Activated CD4-positive, alpha-beta T cell treated with anti-CD3 and anti-CD28 coated beads for 48 hours (primary cell): ENCODE data around the gene LONRF3.
A peak's percentile ranks its signal among the peaks of the same experiment; 100 is the strongest.

ENCODE experiments used
- DNase-seq: peaks from one replicate; pipeline ENCODE4 v3.0.0-alpha.2; 2020

Gene LONRF3

GRCh38 chrX:118974088-118974907 lies at the start of gene LONRF3:
Gene LONRF3 (plus strand): TSS chrX:118974618. CDS start chrX:118974781, 163 bp downstream.
- DNase-seq = peak; percentile 70

DNA sequence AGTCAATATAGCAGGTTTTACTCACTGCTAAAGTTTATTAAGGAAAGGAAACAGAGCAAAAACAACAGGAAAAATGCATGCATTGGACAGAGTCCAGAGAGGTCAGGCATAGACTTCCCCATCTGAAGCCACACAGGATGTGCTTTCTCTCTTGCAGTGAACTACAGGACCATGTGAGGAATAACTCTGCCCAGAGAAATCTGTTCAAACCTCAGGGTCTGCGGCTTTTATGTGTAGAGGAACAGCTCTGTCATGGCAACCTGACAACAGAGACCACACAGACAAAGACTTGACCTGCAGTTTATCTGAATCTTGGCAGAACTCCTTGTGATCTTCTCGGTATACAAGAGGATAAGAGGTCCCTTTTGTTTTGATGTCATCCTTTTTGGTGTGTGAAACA lies 46.3 kb upstream of the LONRF3 start:
- no peak for DNase-seq

- no peak for DNase-seq
Measured at GRCh38 chrX:118935352-118935751, 39.1 kb upstream of the LONRF3 start.

GRCh38 chrX:118941147-118941546 lies 33.3 kb upstream of the LONRF3 start:
- no peak for DNase-seq

- DNase-seq = no peak
Measured at GRCh38 chrX:118943102-118943501, 31.3 kb upstream of the LONRF3 start.

DNA sequence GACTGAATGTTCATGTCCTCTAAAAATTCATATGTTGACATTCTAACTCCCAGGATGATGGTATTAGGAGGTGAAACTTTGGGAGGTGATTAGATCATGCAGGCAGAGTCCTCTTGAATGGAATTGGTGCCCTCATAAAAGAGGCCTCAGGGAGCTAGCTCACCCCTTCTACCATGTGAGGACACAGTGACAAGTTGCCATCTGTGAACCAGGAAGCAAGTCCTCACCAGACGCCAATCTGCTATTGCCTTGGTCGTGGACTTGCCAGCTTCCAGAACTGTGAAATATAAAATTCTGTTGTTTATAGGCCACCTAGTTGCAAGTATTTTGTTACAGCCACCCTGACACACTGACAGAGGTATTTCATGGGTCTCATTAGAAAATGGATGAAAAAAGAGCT lies 28.5 kb upstream of the LONRF3 start:
- DNase-seq = no peak

DNA sequence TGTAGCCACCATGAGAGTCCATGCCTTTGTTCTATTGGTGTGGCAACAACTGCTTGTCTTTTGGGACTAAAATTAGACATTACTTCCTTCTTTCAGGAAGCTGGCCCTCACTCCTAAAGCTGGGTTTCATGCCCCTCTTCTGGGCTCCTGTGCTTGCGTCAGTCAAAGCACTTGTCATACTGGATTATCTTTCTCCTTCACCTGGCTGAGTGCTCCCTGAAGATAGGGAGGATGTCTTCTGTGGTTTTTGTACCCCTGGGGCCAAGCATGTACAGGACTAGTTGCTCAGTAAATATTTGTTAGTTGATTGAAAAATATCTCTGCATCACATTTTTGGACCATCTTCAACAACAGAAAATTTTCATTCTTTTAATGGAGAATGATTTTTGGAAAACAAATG lies 26.1 kb upstream of the LONRF3 start:
- no peak for DNase-seq

DNA sequence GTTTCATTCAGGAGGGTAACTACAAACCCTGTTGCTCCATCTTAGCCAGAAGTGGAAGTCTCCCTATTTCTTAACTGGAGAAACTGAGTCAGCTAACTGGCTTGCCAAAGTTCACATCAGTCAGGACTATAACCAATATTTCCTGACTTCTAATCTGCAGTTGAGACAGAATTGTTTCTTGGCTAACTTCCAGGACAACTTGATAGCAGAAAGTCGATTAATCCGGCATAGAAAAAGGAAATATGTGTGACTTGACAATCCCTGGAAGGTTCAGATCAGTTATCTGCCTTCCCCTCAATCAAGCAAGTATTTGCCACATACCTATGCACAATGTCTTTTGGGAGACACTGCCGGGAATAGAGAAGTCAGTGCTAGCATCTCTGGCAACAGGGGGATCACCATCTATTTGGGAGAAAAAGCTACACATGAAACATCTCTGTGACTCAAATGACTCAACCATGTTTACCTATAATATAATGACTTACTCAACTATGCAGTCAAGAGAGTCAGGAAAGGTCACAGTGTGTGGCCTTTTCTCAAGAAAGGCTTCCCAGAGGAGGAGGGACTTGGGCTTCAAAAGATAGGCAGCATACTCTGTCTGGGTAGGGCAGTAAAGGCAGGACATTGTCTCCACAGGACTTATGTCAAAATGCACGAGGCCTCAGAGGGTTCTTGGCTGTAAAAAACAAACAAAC lies 12.4 kb upstream of the LONRF3 start:
- no peak for DNase-seq

- no peak for DNase-seq
Measured at GRCh38 chrX:118963159-118963558, 11.3 kb upstream of the LONRF3 start.

DNA sequence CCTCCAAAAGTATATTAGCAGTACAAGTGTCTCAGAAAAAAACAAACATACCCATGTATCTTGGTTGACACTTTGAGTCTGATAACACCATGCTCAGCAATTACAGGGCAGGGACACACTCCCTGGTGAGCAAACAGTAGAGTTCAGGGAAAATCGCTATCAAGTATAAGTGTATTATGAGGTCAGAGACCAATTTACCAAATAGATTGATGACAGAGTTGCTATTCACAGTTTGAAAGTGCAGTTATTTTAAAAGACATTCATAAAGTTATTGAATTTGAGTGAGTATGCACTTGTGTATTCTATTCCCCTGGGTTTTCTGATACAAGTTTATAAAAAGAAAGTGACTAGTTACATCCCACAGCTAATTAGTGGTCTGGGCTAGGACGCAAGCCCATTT lies 10.2 kb upstream of the LONRF3 start:
- DNase-seq = no peak

DNA sequence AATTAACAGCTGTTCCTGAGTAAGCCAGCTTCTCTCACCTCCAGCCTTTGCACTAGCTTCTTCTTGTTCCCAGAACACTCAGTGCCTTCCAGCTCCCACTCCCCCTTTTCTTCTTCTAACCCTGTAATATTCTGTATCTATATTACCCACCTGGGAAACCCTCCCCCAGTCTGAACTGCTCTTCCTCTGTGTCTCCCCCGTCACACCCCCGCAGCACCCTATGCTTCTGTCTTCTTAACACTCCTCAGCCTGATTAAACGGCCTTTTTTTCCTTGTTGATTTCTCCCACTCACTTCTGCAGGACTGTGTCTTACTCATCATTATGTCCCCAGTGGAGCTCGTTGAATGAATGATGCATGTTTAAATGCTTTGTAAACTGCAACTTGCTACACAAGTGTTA lies 9.0 kb upstream of the LONRF3 start:
- DNase-seq = no peak

GRCh38 chrX:118968031-118968430 lies 6.4 kb upstream of the LONRF3 start:
- no peak for DNase-seq

DNA sequence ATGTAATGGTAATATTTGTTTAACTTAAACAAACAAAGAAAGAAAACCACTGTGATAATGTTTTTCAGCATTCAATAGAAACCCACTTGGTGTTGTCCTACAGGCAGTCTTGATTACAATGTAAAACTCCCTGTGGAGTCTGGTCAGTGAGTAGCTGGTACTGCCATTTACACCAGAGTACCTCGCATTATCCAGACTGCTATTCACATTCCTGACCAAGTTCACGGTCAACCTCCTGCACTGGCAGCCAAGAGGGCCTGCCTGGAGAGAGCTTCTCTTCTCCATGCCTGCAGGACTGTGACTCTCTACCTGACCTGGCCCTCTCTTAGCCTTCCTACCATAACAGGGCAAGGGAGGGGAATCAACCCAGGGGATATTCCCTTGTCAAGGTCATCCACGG lies 2.9 kb upstream of the LONRF3 start:
- no peak for DNase-seq

GRCh38 chrX:118973389-118974087 lies 880 bp upstream of the LONRF3 start:
- no peak for DNase-seq

GRCh38 chrX:118974908-118975671 lies 672 bp downstream of the LONRF3 start:
- DNase-seq = peak; percentile 64

DNA sequence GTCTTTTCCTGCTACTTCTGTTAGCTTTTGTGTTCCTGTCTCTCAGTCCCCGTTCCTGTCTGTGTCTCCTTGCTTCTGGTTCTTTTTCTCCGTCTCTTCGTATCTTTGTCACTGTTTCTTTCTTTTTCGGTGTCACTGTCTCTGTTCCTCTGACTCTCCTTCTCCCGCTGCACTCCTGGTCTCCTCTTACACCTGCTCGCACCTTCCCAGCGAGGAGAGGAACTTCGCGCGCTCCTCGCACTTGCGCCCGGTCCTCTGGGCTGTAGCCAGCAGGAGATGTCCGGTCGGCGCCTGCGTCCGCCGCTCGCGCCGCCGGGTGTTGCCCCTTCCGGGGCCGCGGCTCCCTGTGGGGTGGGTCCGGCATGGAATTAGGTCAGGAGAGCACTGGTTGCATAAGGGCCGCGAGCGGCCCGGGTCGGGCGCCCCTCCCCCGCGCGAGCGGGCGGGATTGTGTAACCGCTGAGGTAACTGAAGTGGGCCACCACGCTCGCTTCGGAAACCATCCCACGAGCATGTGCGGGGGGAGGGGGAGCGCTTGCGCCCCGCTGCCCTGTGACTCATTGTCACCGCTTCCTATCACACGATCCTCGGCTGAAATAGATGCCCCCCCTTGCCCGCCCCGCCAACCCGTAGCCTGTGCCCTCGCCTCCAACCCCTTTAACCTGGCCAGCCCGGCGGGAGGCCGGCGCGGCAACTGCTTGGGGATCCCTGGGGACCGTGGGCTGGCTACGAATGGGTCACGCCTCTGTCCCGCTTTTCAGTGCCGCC lies 1.6 kb downstream of the LONRF3 start:
- peak; percentile 70 for DNase-seq

DNA sequence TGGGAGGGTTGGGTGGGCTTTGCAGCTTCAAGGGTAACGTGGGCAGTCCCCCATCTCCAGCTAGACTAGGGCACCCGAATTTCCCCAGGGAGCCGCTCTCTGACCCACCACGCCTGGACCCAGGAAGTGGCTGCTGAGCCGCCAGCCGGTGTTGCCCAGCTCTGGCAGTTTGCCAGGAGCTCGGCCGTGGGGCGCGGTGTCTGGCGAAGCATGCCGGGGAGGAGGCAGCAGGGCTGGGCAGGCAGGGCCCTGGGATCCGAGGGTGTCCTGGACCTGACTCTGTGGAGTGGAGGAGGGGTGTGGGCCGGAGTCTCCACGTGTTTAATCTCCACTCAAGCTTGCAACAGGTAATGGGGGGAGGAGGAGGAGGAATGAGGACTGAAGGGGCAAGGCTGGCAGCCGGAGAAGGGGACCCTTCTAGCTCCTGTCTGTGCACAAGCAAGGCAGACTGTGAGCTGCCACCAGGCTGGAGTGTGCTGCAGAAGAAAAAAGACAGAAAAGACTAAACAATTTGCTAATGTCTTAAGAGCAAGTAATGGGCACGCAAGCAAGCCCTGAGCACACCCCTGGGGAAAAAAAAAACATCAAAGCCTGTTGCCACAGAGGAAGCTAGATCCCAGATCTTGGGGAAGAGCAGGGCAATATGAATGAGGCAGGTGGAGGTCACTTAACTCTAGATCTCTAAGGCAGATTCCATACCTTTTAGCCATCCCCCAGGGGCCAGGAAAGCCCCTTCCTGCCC lies 2.4 kb downstream of the LONRF3 start:
- peak; percentile 23 for DNase-seq

DNA sequence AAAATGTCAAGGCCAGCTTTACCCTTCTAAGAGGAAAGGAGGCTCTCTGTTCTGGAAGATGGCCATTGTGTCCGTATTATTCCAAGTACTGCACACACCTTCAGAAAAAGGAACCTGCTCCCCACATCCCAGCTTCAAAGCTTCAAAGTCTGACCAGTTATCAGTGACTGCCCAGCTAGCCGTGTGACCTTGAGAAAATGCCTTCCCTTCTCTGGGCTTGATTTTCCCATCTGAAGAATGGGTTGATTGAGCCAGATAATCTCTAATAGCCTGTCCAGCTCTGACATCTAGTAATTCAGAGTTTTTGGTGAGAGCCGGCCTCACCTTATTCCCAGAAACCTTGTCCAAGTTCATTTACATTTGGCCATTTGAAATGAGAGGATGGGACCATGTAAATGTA lies 3.0 kb downstream of the LONRF3 start:
- no peak for DNase-seq

DNA sequence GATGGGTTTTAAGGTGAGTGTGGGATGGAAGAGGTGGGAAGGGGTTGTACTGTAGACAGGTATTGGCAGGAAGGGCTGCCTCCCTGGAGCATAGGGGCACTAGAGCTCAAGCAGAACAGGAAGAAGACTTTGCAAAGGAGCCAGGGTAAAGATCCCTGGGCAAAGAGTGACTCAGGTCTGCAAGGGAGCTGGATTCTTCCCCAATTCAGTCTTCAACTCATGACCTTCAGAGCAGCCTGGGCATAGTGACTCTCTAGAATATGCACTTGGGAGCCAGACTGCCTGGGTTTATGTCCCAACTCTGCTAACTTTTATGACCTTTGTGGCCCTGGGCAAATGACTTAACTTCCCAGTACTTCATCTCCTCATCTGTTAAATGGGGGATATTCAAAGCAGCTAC lies 4.0 kb downstream of the LONRF3 start:
- no peak for DNase-seq

DNA sequence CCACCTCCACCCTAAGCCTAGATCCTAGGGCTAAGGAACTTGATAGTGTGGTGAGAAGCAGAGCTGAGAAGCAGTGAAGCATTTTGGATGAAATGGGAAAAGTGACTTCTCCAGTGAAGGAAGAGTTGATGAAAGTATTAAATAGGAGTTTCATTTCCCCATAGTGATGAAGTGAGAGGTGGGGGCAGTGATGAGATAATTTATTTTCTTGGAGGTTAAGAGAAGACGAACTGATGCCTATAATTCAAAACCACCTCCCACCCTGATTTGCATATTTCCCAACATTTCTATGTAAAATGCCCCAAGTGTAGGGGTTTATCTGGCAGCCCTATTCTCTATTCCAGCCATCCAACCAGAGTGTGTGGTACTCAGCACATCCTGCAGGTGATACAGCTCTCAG lies 6.3 kb downstream of the LONRF3 start:
- no peak for DNase-seq

GRCh38 chrX:118983513-118983912 lies 9.1 kb downstream of the LONRF3 start:
- no peak for DNase-seq

- no peak for DNase-seq
Measured at GRCh38 chrX:118988911-118989310, 14.5 kb downstream of the LONRF3 start.
